GM21619 (cell line): ENCODE results near the gene C3orf22.

Experiments
- ATAC-seq: cut with Tn5 transposase; IDR thresholded peaks from one replicate; pipeline ENCODE4 v1.9.1; 2021; ENCODE audit not compliant: unreplicated experiment

The C3orf22 gene

GRCh38 chr3:126515066-126515706 lies 43.5 kb downstream of the C3orf22 start:
- ATAC-seq: no peak

GRCh38 chr3:126514161-126514560 lies 44.6 kb downstream of the C3orf22 start:
- ATAC-seq: no peak

- ATAC-seq: no peak
Observed at GRCh38 chr3:126512916-126513650, 45.6 kb downstream of the C3orf22 start.

GRCh38 chr3:126512026-126512425 lies 46.7 kb downstream of the C3orf22 start:
- ATAC-seq: no peak

GRCh38 chr3:126511291-126511690 lies 47.4 kb downstream of the C3orf22 start:
- no peak for ATAC-seq

- no peak for ATAC-seq
Observed at GRCh38 chr3:126510308-126510910, 48.3 kb downstream of the C3orf22 start.

- ATAC-seq: no peak
Observed at GRCh38 chr3:126509597-126510307, 49.0 kb downstream of the C3orf22 start.

- ATAC-seq: no peak
Observed at GRCh38 chr3:126508564-126508964, 50.2 kb downstream of the C3orf22 start.

- no peak for ATAC-seq
Observed at GRCh38 chr3:126507886-126508285, 50.8 kb downstream of the C3orf22 start.

GRCh38 chr3:126503701-126504100 lies 55.0 kb downstream of the C3orf22 start:
- no peak for ATAC-seq

GRCh38 chr3:126502656-126503055 lies 56.1 kb downstream of the C3orf22 start:
- no peak for ATAC-seq

GRCh38 chr3:126501736-126502135 lies 57.0 kb downstream of the C3orf22 start:
- ATAC-seq: no peak

GRCh38 chr3:126501054-126501453 lies 57.7 kb downstream of the C3orf22 start:
- ATAC-seq: no peak

GRCh38 chr3:126500016-126500415 lies 58.7 kb downstream of the C3orf22 start:
- no peak for ATAC-seq
